Heart left ventricle (tissue), 13 donors: Measurements from ENCODE around the gene RAN.

Experiments
- CTCF ChIP-seq, 12 donors: fragments of 200-600 bp; sonication (generic) in 4 of 12; IDR thresholded peaks; one replicate each; pipeline versions ENCODE4 v1.5.0 to v1.8.0; 2018 to 2022; ENCODE audit warnings: antibody characterized with exemption in 12 of 12, mild to moderate bottlenecking in 5 of 12
- POLR2A ChIP-seq, 2 donors: fragments of 450-650 bp; IDR thresholded peaks; one replicate each; pipeline ENCODE4 v1.6.1; 2017; ENCODE audit warnings: antibody characterized with exemption in 2 of 2, mild to moderate bottlenecking in 2 of 2, moderate library complexity in 2 of 2
- donor health status: ischemic (EF 13 %, LVEDD 7.1; RV severe dilation, severe dysfunction).
- donor health status: DM: no; HTN: yes; CAD: no.
- donor health status: DM: no; HTN: no; CAD: no.
- donor health status: ischemic (EF 25% LVEDD 6.9; RV normal size, moderate dysfunction).
- donor health status: ischemic (EF 25% LVEDD 5.7; RV mildly dilated, moderate dysfunction).
- donor health status: ischemic (EF 35%, LVEDD 5.7; RV mildly dilated, moderate dysfunction).
- donor health status: nonischemic (EF 11% LVEDD 7.7; RV severe dilation, severe dysfunction).
- donor health status: DM: yes; HTN: yes; CAD: no.
- donor health status: PGD.
- donor health status: ischemic (EF 29% LVEDD 5.4; RV normal size, mild dysfunction).
- donor health status: nonischemic (EF 23%, LVEDD 6.1; RV moderate dilation, normal function).

GRCh38 chr12:130920723-130921381 is 49.0 kb downstream of the RAN start:
- TF ChIP-seq CTCF (IDR thresholded peaks at IDR 0.05), result no peak
- TF ChIP-seq POLR2A (IDR thresholded peaks at IDR 0.05), result no peak
